Peyer's patch (tissue), 4 donors: ENCODE results near the gene CCDC69. TPM values are rescaled to one million over a fixed set of nuclear protein-coding genes. Genes with fewer than 3 reads are reported as not detected.

Source experiments
- DNase-seq, 3 donors: peaks; one replicate each; pipeline ENCODE4 v3.0.0-alpha.2; 2017 to 2019
- H3K27ac ChIP-seq, 4 donors: fragments of 200-600 bp; sonication (generic); one replicate each; pipeline ENCODE4 v1.5.1; 2016 to 2019
- H3K27me3 ChIP-seq, 2 donors: fragments of 200-600 bp; sonication (generic); one replicate each; pipeline ENCODE4 v1.5.1; 2019
- H3K36me3 ChIP-seq, 3 donors: fragments of 200-600 bp; sonication (generic); one replicate each; pipeline ENCODE4 v1.5.1; 2016 to 2019
- H3K4me1 ChIP-seq, 4 donors: fragments of 200-600 bp; sonication (generic); one replicate each; pipeline ENCODE4 v1.5.1; 2016 to 2019
- H3K4me3 ChIP-seq, 4 donors: fragments of 200-600 bp; sonication (generic); 1 replicate in 3 of 4; 2 replicates in 1 of 4; pipeline ENCODE4 v1.5.1; 2016 to 2019; ENCODE audit warnings: mild to moderate bottlenecking in 1 of 4
- H3K9me3 ChIP-seq, 4 donors: fragments of 200-600 bp; sonication (generic); one replicate each; pipeline ENCODE4 v1.5.1; 2016 to 2019; ENCODE audit warnings: mild to moderate bottlenecking in 1 of 4
- CTCF ChIP-seq, 6 experiments: fragments of 450-650 bp in 4 of 6; fragments of 200-600 bp in 2 of 6; sonication (generic) in 1 of 6; IDR thresholded peaks; one replicate each; pipeline ENCODE4 v1.5.1; 2017 to 2019; ENCODE audit warnings: antibody characterized with exemption in 6 of 6, mild to moderate bottlenecking in 3 of 6, moderate library complexity in 1 of 6
- POLR2A ChIP-seq, 2 donors: fragments of 450-650 bp; IDR thresholded peaks; one replicate each; pipeline ENCODE4 v1.5.1; 2017; ENCODE audit warnings: antibody characterized with exemption in 2 of 2, mild to moderate bottlenecking in 2 of 2, moderate library complexity in 2 of 2
- total RNA-seq, 4 donors: library from RNA; depleted of rRNA; stranded (reverse); fragments of >200 nt; gene quantifications; one replicate each; pipeline ENCODE4 v1.1.0, GENCODE V29; 2016

The CCDC69 gene
- total RNA-seq, 4 donors from 2014 or later = 15.8 to 86.6 (median 33.3) TPM

- H3K27ac ChIP-seq = peak overlapping the region in 1 of 4 donors; percentile 62
- TF ChIP-seq CTCF (IDR thresholded peaks at IDR 0.05) (no peak), POLR2A (IDR thresholded peaks at IDR 0.05) (no peak)
Measured at GRCh38 chr5:151196556-151197290, 27.2 kb downstream of the CCDC69 start.

DNA sequence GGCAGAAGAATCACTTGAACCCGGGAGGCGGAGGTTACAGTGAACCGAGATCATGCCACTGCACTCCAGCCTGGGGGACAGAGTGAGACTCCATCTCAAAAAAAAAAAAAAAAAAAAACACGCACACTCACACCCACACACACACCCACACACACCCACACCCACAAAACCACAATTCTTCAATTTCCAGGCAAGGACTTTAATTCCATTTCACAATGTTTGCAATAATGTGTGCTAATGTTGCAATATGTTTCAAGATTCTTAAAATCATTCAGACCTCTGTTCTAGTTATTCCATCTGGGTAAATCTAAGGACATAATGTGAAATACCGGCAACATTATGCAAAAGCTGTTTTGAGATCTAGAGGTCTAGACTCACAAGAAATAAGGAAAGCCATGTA is 28.3 kb downstream of the CCDC69 start:
- H3K9me3 ChIP-seq = no peaks in the 10 kb centered on the region
- H3K27ac ChIP-seq = peak overlapping the region in 1 of 4 donors; percentile 62

More at GRCh38 chr5:151196556-151197290, 27.2 kb downstream of the CCDC69 start:
- H3K27me3 ChIP-seq = no peaks in the 10 kb centered on the region
- H3K36me3 ChIP-seq = peaks cover 0 to 29% (median 0%) of the 10 kb centered on the region in 3 donors
- no peak overlapping the region for H3K4me3 ChIP-seq
- H3K4me1 ChIP-seq = no peaks in the 10 kb centered on the region
- no peaks in the 10 kb centered on the region for H3K9me3 ChIP-seq
- peak in 2 of 3 donors; percentile 67 to 69 for DNase-seq

DNA sequence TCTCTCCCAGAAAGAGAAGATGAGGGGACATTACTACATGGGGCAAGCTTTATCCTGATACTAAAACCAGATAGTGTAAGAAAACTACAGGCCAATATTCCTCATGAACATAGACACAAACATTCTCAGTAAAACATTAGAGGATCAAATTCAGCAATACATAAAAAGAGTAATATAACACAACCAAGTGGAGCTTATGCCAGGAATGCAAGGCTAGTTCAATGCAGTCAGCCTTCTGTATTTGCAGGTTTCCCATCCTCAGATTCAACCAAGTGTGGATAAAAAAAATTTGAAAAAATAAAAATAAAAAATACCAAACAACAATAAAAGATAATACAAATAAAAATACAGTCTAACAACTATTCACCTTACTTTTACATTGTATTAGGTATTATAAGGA is 31.3 kb downstream of the CCDC69 start:
- DNase-seq = no peak
- Histone ChIP-seq H3K27me3 (no peaks in the 10 kb centered on the region), H3K27ac (no peak overlapping the region), H3K9me3 (no peaks in the 10 kb centered on the region), H3K4me3 (no peak overlapping the region), H3K36me3 (peaks cover 0 to 3% (median 0%) of the 10 kb centered on the region in 3 donors), H3K4me1 (no peaks in the 10 kb centered on the region)
- TF ChIP-seq POLR2A (IDR thresholded peaks at IDR 0.05) (no peak), CTCF (IDR thresholded peaks at IDR 0.05) (no peak)

More for the DNA sequence above, 28.3 kb downstream of the CCDC69 start:
- Histone ChIP-seq H3K4me3 (no peak overlapping the region), H3K27me3 (no peaks in the 10 kb centered on the region), H3K36me3 (peaks cover 0 to 20% (median 0%) of the 10 kb centered on the region in 3 donors), H3K4me1 (no peaks in the 10 kb centered on the region)
- TF ChIP-seq POLR2A (IDR thresholded peaks at IDR 0.05) (no peak), CTCF (IDR thresholded peaks at IDR 0.05) (no peak)
- peak in 1 of 3 donors; percentile 12 for DNase-seq

DNA sequence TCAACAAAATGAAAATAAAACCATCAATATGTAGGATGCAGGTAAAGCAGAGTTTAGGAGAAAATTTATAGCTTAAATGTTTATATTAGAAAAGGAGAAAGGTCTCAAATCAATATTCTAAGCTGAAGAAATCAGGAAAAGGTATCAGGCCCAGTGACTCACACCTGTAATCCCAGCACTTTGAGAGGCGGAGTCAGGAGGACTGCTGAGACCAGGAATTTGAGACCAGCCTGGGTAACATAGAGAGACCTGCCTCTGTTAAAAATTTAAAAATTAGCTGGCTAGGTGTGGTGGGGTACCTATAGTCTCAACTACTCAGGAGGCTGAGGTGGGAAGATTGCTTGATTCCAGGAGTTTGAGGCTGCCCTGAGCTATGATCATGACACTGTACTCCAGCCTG is 32.2 kb downstream of the CCDC69 start:
- no peak for TF ChIP-seq POLR2A (IDR thresholded peaks at IDR 0.05)
- TF ChIP-seq CTCF (IDR thresholded peaks at IDR 0.05) = no peak
- H3K27me3 ChIP-seq = no peaks in the 10 kb centered on the region
- peak in 1 of 3 donors; percentile 13 for DNase-seq
- H3K36me3 ChIP-seq = no peaks in the 10 kb centered on the region
- no peaks in the 10 kb centered on the region for H3K9me3 ChIP-seq
- no peaks in the 10 kb centered on the region for H3K4me1 ChIP-seq
- H3K4me3 ChIP-seq = no peak overlapping the region
- H3K27ac ChIP-seq = no peak overlapping the region

DNA sequence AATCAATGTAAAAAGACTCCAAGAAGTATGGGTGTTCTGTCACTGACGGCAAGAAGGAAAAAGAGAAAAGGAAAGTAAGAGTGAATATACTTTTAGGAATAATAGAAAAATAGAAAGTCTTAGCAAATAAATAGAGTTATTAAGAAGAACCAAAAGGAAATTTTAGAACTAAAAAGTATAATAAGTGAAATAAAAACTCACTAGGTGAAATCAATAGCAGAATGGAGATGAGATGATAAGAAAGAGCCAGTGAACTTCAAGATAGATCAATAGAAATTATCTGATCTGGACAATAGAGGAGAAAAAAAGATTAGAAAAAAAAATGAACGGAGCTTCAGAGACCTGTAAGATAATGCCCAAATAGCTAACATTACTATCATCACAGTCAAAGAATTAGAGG is 34.7 kb downstream of the CCDC69 start:
- no peak overlapping the region for H3K4me3 ChIP-seq
- DNase-seq = no peak
- H3K4me1 ChIP-seq = no peaks in the 10 kb centered on the region
- H3K9me3 ChIP-seq = no peaks in the 10 kb centered on the region
- TF ChIP-seq CTCF (IDR thresholded peaks at IDR 0.05) = no peak
- no peak for TF ChIP-seq POLR2A (IDR thresholded peaks at IDR 0.05)
- H3K27me3 ChIP-seq = no peaks in the 10 kb centered on the region
- H3K36me3 ChIP-seq = peaks cover 0 to 12% (median 0%) of the 10 kb centered on the region in 3 donors
- H3K27ac ChIP-seq = no peak overlapping the region
